ENCODE measurements around the gene TNFSF13B.
"Not testable (repeated sequence)": the region's sequence is repeated elsewhere in the genome, so short reads cannot be mapped to it uniquely, and the experiment has no call there.

The TNFSF13B gene

GRCh38 chr13:108283110-108283509 lies 13.6 kb downstream of the TNFSF13B start:
- DNase-seq, result no peak

GRCh38 chr13:108288741-108289140 lies 19.2 kb downstream of the TNFSF13B start:
- no peak for DNase-seq

GRCh38 chr13:108289819-108290218 lies 20.3 kb downstream of the TNFSF13B start:
- DNase-seq, result no peak

GRCh38 chr13:108297114-108297513 lies 27.6 kb downstream of the TNFSF13B start:
- no peak for DNase-seq

- DNase-seq, result no peak
Measured at GRCh38 chr13:108302279-108302678, 32.8 kb downstream of the TNFSF13B start.

GRCh38 chr13:108304170-108305016 lies 34.9 kb downstream of the TNFSF13B start:
- DNase-seq, result no peak

- DNase-seq, result no peak
Measured at GRCh38 chr13:108305655-108306054, 36.1 kb downstream of the TNFSF13B start.

- no peak for DNase-seq
Measured at GRCh38 chr13:108306860-108307259, 37.3 kb downstream of the TNFSF13B start.

GRCh38 chr13:108311596-108311995 lies 42.1 kb downstream of the TNFSF13B start:
- not testable (repeated sequence) for DNase-seq

- peak; percentile 21 for DNase-seq
Measured at GRCh38 chr13:108313382-108313781, 43.9 kb downstream of the TNFSF13B start.

GRCh38 chr13:108315273-108315672 lies 45.8 kb downstream of the TNFSF13B start:
- DNase-seq, result no peak

- no peak for DNase-seq
Measured at GRCh38 chr13:108315991-108316390, 46.5 kb downstream of the TNFSF13B start.

GRCh38 chr13:108316413-108316812 lies 46.9 kb downstream of the TNFSF13B start:
- no peak for DNase-seq

GRCh38 chr13:108322206-108322824 lies 52.8 kb downstream of the TNFSF13B start:
- DNase-seq, result peak; percentile 73

GRCh38 chr13:108323031-108323430 lies 53.5 kb downstream of the TNFSF13B start:
- DNase-seq, result no peak

- DNase-seq, result no peak
Measured at GRCh38 chr13:108325863-108326262, 56.3 kb downstream of the TNFSF13B start.

GRCh38 chr13:108326309-108326708 lies 56.8 kb downstream of the TNFSF13B start:
- peak; percentile 18 for DNase-seq

GRCh38 chr13:108328848-108329247 lies 59.3 kb downstream of the TNFSF13B start:
- DNase-seq, result no peak

- no peak for DNase-seq
Measured at GRCh38 chr13:108332791-108333190, 63.3 kb downstream of the TNFSF13B start.

GRCh38 chr13:108342369-108343289 lies 73.1 kb downstream of the TNFSF13B start:
- DNase-seq, result peak; percentile 63

- peak; percentile 33 for DNase-seq
Measured at GRCh38 chr13:108345016-108345415, 75.5 kb downstream of the TNFSF13B start.

GRCh38 chr13:108346376-108346775 lies 76.9 kb downstream of the TNFSF13B start:
- DNase-seq, result no peak

- no peak for DNase-seq
Measured at GRCh38 chr13:108349269-108349668, 79.8 kb downstream of the TNFSF13B start.

Data from NCI-H82 (cell line).